H9 (cell line): ENCODE results near the gene TOR1A. TPM values are rescaled to one million over a fixed set of nuclear protein-coding genes. Genes with fewer than 3 reads are reported as not detected.

Source experiments
- DNase-seq: peaks from one replicate; pipeline ENCODE4 v3.0.0-alpha.2; 2017
- H2AFZ ChIP-seq: one replicate; pipeline ENCODE4 v1.6.1; 2013; ENCODE audit warnings: mild to moderate bottlenecking, low read length, control low read depth, moderate library complexity
- H2AK5ac ChIP-seq: 2 replicates; pipeline ENCODE4 v1.6.1; 2013; ENCODE audit warnings: low read length, control low read depth, mixed read lengths; ENCODE audit not compliant: insufficient read length
- H2BK120ac ChIP-seq: one replicate; pipeline ENCODE4 v1.6.1; 2013; ENCODE audit warnings: low read depth, mild to moderate bottlenecking, low read length, control low read depth, inconsistent platforms; ENCODE audit not compliant: poor library complexity, severe bottlenecking
- H2BK12ac ChIP-seq: 2 replicates; pipeline ENCODE4 v1.6.1; 2013; ENCODE audit warnings: low read length, control low read depth, mixed read lengths, low read depth; ENCODE audit not compliant: insufficient read length
- H2BK15ac ChIP-seq: 2 replicates; pipeline ENCODE4 v1.6.1; 2013; ENCODE audit warnings: low read depth, low read length, control low read depth
- H2BK20ac ChIP-seq: one replicate; pipeline ENCODE4 v1.6.1; 2013; ENCODE audit warnings: low read depth, mild to moderate bottlenecking, low read length, control low read depth, inconsistent platforms; ENCODE audit not compliant: poor library complexity, severe bottlenecking
- H2BK5ac ChIP-seq: 2 replicates; pipeline ENCODE4 v1.6.1; 2013; ENCODE audit warnings: low read length, control low read depth, mixed read lengths; ENCODE audit not compliant: insufficient read length
- H3K14ac ChIP-seq: 2 replicates; pipeline ENCODE4 v1.6.1; 2013; ENCODE audit warnings: low read length, control low read depth; ENCODE audit not compliant: insufficient read depth
- H3K18ac ChIP-seq: 2 replicates; pipeline ENCODE4 v1.6.1; 2013; ENCODE audit warnings: low read depth, mild to moderate bottlenecking, mixed read lengths, low read length, control low read depth; ENCODE audit not compliant: insufficient read length
- H3K23ac ChIP-seq: 2 replicates; pipeline ENCODE4 v1.6.1; 2013; ENCODE audit warnings: low read length, control low read depth, mixed read lengths, low read depth; ENCODE audit not compliant: insufficient read length
- H3K23me2 ChIP-seq: 2 replicates; pipeline ENCODE4 v1.6.1; 2013; ENCODE audit warnings: low read depth, mild to moderate bottlenecking, mixed read lengths, low read length, control low read depth; ENCODE audit not compliant: insufficient read length, poor library complexity, severe bottlenecking
- H3K27ac ChIP-seq: 2 replicates; pipeline ENCODE4 v1.5.1; 2013; ENCODE audit warnings: low read length, control low read depth, mixed read lengths, low read depth; ENCODE audit not compliant: insufficient read length
- H3K27me3 ChIP-seq: 2 replicates; pipeline ENCODE4 v1.6.1; 2013; ENCODE audit warnings: low read length, control low read depth, inconsistent platforms; ENCODE audit not compliant: insufficient read depth
- H3K4ac ChIP-seq: 2 replicates; pipeline ENCODE4 v1.6.1; 2013; ENCODE audit warnings: low read depth, mild to moderate bottlenecking, control low read depth, inconsistent platforms, low read length, moderate library complexity
- H3K4me1 ChIP-seq: 2 replicates; pipeline ENCODE4 v1.6.1; 2013; ENCODE audit warnings: low read length, control low read depth, inconsistent platforms; ENCODE audit not compliant: insufficient read depth
- H3K4me2 ChIP-seq: 2 replicates; pipeline ENCODE4 v1.6.1; 2013; ENCODE audit warnings: low read length, control low read depth, mixed read lengths; ENCODE audit not compliant: insufficient read length, insufficient read depth
- H3K56ac ChIP-seq: 2 replicates; pipeline ENCODE4 v1.6.1; 2013; ENCODE audit warnings: low read depth, mild to moderate bottlenecking, mixed read lengths, low read length, control low read depth; ENCODE audit not compliant: insufficient read length
- H3K79me1 ChIP-seq: 2 replicates; pipeline ENCODE4 v1.6.1; 2013; ENCODE audit warnings: low read depth, mild to moderate bottlenecking, moderate library complexity, low read length, control low read depth, inconsistent platforms; ENCODE audit not compliant: insufficient read depth, poor library complexity, severe bottlenecking
- H3K79me2 ChIP-seq: 2 replicates; pipeline ENCODE4 v1.6.1; 2013; ENCODE audit warnings: low read length, control low read depth, inconsistent platforms; ENCODE audit not compliant: insufficient read depth
- H3K9ac ChIP-seq: 2 replicates; pipeline ENCODE4 v1.6.1; 2013; ENCODE audit warnings: low read length, control low read depth, mixed read lengths; ENCODE audit not compliant: insufficient read length; ENCODE audit errors: extremely low read depth
- H3K9me3 ChIP-seq: one replicate; pipeline ENCODE4 v1.6.1; 2013; ENCODE audit warnings: low read depth, low read length, inconsistent platforms; ENCODE audit not compliant: control insufficient read depth
- H3T11ph ChIP-seq: one replicate; pipeline ENCODE4 v1.6.1; 2013; ENCODE audit warnings: mild to moderate bottlenecking, low read length, control low read depth, inconsistent platforms
- H4K20me1 ChIP-seq: one replicate; pipeline ENCODE4 v1.6.1; 2013; ENCODE audit not compliant: control insufficient read depth, insufficient read length, insufficient read depth
- H4K5ac ChIP-seq: 2 replicates; pipeline ENCODE4 v1.6.1; 2013; ENCODE audit warnings: low read depth, mild to moderate bottlenecking, mixed read lengths, low read length, control low read depth; ENCODE audit not compliant: insufficient read length
- H4K8ac ChIP-seq: replicated peaks from 2 replicates; pipeline ENCODE4 v1.6.1; 2013; ENCODE audit warnings: low read length, control low read depth, mixed read lengths, low read depth; ENCODE audit not compliant: insufficient read length
- H4K91ac ChIP-seq: 2 replicates; pipeline ENCODE4 v1.6.1; 2013; ENCODE audit warnings: low read depth, mild to moderate bottlenecking, moderate library complexity, mixed read lengths, low read length, control low read depth; ENCODE audit not compliant: insufficient read length
- H3K27ac Mint-ChIP-seq, 3 experiments: 2 replicates in 2 of 3; 3 replicates in 1 of 3; pipeline ENCODE4 v1.8.0; 2020 to 2021; ENCODE audit warnings: mixed read lengths in 3 of 3, mild to moderate bottlenecking in 1 of 3, moderate library complexity in 1 of 3
- H3K27me3 Mint-ChIP-seq: 2 replicates; pipeline ENCODE4 v1.8.0; 2021; ENCODE audit warnings: low read depth, mild to moderate bottlenecking, moderate library complexity, mixed read lengths
- H3K36me3 Mint-ChIP-seq, 3 experiments: 2 replicates in 2 of 3; 3 replicates in 1 of 3; pipeline ENCODE4 v1.8.0; 2020 to 2021; ENCODE audit warnings: low read depth in 3 of 3, mixed read lengths in 3 of 3; ENCODE audit not compliant: insufficient read depth in 1 of 3
- H3K4me1 Mint-ChIP-seq, 2 experiments: 2 replicates each; pipeline ENCODE4 v1.8.0; 2020; ENCODE audit warnings: mixed read lengths in 2 of 2
- H3K4me3 Mint-ChIP-seq, 2 experiments: 2 replicates in 1 of 2; 3 replicates in 1 of 2; pipeline ENCODE4 v1.8.0; 2020 to 2021; ENCODE audit warnings: mild to moderate bottlenecking in 2 of 2, mixed read lengths in 2 of 2, moderate library complexity in 1 of 2
- H3K9me3 Mint-ChIP-seq, 2 experiments: 2 replicates in 1 of 2; 3 replicates in 1 of 2; pipeline ENCODE4 v1.8.0; 2020; ENCODE audit warnings: mild to moderate bottlenecking in 2 of 2, mixed read lengths in 2 of 2, moderate library complexity in 1 of 2
- WGBS: extraction: QIAGEN DNeasy Blood & Tissue Kit; methylation state at CpG from one replicate; pipeline ENCODE4 v1.1.7; 2013; ENCODE audit warnings: missing lambda C conversion rate, low lambda C conversion rate, mixed read lengths; ENCODE audit not compliant: insufficient read length; ENCODE audit errors: extremely low coverage; 5-methylcytosine and 5-hydroxymethylcytosine counted together
- total RNA-seq: library from RNA; stranded (reverse); gene quantifications from 2 replicates; pipeline ENCODE4 v1.2.1, GENCODE V29; 2021
- TF ChIP-seq, protein P1 (sequence below): fragments of 200-600 bp; sonication (generic); conservative IDR thresholded peaks from 3 replicates; pipeline ENCODE4 v1.8.0; 2021; ENCODE audit warnings: antibody characterized with exemption, mild to moderate bottlenecking

TOR1A gene
- total RNA-seq, 1 experiment from 2014 or later, result 60.1 TPM

- no peaks in the 10 kb centered on the region for H3K79me1 ChIP-seq
- H3K23me2 ChIP-seq, result no peaks in the 10 kb centered on the region
- TF ChIP-seq, protein P1, sequence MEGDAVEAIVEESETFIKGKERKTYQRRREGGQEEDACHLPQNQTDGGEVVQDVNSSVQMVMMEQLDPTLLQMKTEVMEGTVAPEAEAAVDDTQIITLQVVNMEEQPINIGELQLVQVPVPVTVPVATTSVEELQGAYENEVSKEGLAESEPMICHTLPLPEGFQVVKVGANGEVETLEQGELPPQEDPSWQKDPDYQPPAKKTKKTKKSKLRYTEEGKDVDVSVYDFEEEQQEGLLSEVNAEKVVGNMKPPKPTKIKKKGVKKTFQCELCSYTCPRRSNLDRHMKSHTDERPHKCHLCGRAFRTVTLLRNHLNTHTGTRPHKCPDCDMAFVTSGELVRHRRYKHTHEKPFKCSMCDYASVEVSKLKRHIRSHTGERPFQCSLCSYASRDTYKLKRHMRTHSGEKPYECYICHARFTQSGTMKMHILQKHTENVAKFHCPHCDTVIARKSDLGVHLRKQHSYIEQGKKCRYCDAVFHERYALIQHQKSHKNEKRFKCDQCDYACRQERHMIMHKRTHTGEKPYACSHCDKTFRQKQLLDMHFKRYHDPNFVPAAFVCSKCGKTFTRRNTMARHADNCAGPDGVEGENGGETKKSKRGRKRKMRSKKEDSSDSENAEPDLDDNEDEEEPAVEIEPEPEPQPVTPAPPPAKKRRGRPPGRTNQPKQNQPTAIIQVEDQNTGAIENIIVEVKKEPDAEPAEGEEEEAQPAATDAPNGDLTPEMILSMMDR, result no peak
- H4K8ac ChIP-seq, result no peak overlapping the region
- Mint-ChIP-seq H3K9me3 (no peaks in the 10 kb centered on the region; a peak in 1 of 5 replicates), H3K27ac (no peak overlapping the region), H3K36me3 (no peaks in the 10 kb centered on the region), H3K4me1 (peaks cover 12 to 15% of the 10 kb centered on the region in 2 experiments), H3K27me3 (peaks cover 11% of the 10 kb centered on the region), H3K4me3 (no peak overlapping the region)
- WGBS, result no CpG with 5 or more reads among the region's 8 CpGs
- H2BK15ac ChIP-seq, result no peak overlapping the region
- H3K9me3 ChIP-seq, result no peaks in the 10 kb centered on the region
- no peaks in the 10 kb centered on the region for H3K4me1 ChIP-seq
- no peak overlapping the region for H2AK5ac ChIP-seq
- no peak overlapping the region for H2AFZ ChIP-seq
- H2BK5ac ChIP-seq, result no peak overlapping the region
- H2BK20ac ChIP-seq, result no peak overlapping the region
- H3K56ac ChIP-seq, result no peak overlapping the region
- H3K9ac ChIP-seq, result no peak overlapping the region
- H3K14ac ChIP-seq, result no peak overlapping the region
- H3K4ac ChIP-seq, result no peak overlapping the region
- no peak overlapping the region for H3T11ph ChIP-seq
- H4K5ac ChIP-seq, result no peak overlapping the region
- H3K18ac ChIP-seq, result no peak overlapping the region
- H3K23ac ChIP-seq, result no peak overlapping the region
- no peaks in the 10 kb centered on the region for H4K20me1 ChIP-seq
- no peak overlapping the region for H2BK12ac ChIP-seq
- no peak overlapping the region for H3K27ac ChIP-seq
- no peak overlapping the region for H4K91ac ChIP-seq
- no peak overlapping the region for H2BK120ac ChIP-seq
- no peaks in the 10 kb centered on the region for H3K79me2 ChIP-seq
- no peak overlapping the region for H3K4me2 ChIP-seq
- DNase-seq, result no peak
- no peaks in the 10 kb centered on the region for H3K27me3 ChIP-seq
These were observed 42.8 kb downstream of the TOR1A start for GRCh38 chr9:129781131-129781530.
